ENCODE data around the gene LMX1B. TPM values are rescaled to one million over a fixed set of nuclear protein-coding genes. Genes with fewer than 3 reads are reported as not detected.

LMX1B gene
- total RNA-seq, 1 experiment from 2014 or later: 11.3 TPM

- Histone ChIP-seq H4K20me1 (ENCODE audit: insufficient read depth) (no peaks in the 10 kb centered on the region), H3K9me2 (ENCODE audit: insufficient read depth) (no peaks in the 10 kb centered on the region), H2AFZ (ENCODE audit: low read depth, low read length, poor library complexity, severe bottlenecking) (no peak overlapping the region), H3K36me3 (ENCODE audit: control insufficient read depth in 1 of 2, insufficient read depth in 2 of 2, low read length in 2 of 2) (no peaks in the 10 kb centered on the region), H3K4me2 (ENCODE audit: low read length) (no peak overlapping the region), H3K9me3 (ENCODE audit: control insufficient read depth in 1 of 2, insufficient read depth in 1 of 2, low read depth in 1 of 2, low read length in 2 of 2) (no peaks in the 10 kb centered on the region), H3K27me3 (ENCODE audit: insufficient read depth, low read length) (no peaks in the 10 kb centered on the region), H3K27ac (ENCODE audit: low read depth, low read length) (no peak overlapping the region), H3K9ac (ENCODE audit: low read length) (no peak overlapping the region), H3K79me2 (ENCODE audit: insufficient read depth, low read length) (no peaks in the 10 kb centered on the region), H3K4me1 (ENCODE audit: control insufficient read depth in 1 of 2, insufficient read depth in 2 of 2, low read length in 2 of 2) (peaks cover 0 to 19% of the 10 kb centered on the region in 2 experiments; a peak in 2 of 4 replicates), H3K4me3 (replicated peaks in 1 of 2; ENCODE audit: low read depth in 1 of 2, low read length in 2 of 2) (no peak overlapping the region)
- no peak for ATAC-seq
- DNase-seq (ENCODE audit: low read depth, low spot score): no peak
- RAD21 ChIA-PET (ENCODE audit: low non-redundant PET in 1 of 2, low total read pairs in 2 of 2, uncharacterized antibody in 2 of 2, unreplicated experiment in 2 of 2): no interaction called here
- intact Hi-C loops (cut with micrococcal nuclease): no loop called here
- POLR2A ChIA-PET: no interaction called here
- CTCF ChIA-PET: interaction anchor here (1.3 kb wide), 1 partner anchor 20 kb away, joined by 3 read pairs; no protein-coding TSS in a partner anchor
- BruUV-seq (replicated peaks): no TSS peak
- TF ChIP-seq EZH2phosphoT487 (IDR thresholded peaks at IDR 0.05; ENCODE audit: borderline replicate concordance) (no peak), POLR2AphosphoS5 (IDR thresholded peaks at IDR 0.05; ENCODE audit: low read depth, low read length) (no peak), TCF7L2 (IDR thresholded peaks at IDR 0.05; ENCODE audit: borderline replicate concordance, extremely low read depth, insufficient read depth, insufficient read length) (no peak), CBX3 (IDR thresholded peaks at IDR 0.05; ENCODE audit: low read depth) (no peak)
- TF ChIP-seq, protein P1, sequence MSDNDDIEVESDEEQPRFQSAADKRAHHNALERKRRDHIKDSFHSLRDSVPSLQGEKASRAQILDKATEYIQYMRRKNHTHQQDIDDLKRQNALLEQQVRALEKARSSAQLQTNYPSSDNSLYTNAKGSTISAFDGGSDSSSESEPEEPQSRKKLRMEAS (IDR thresholded peaks at IDR 0.05): no peak
Observed at GRCh38 chr9:126670270-126670669, 56.5 kb downstream of the LMX1B start.

GRCh38 chr9:126671381-126671831 lies 57.7 kb downstream of the LMX1B start:
- H3K27ac ChIP-seq (ENCODE audit: low read depth, low read length): no peak overlapping the region
- H3K4me1 ChIP-seq (ENCODE audit: control insufficient read depth in 1 of 2, insufficient read depth in 2 of 2, low read length in 2 of 2): peaks cover 0 to 18% of the 10 kb centered on the region in 2 experiments; a peak in 2 of 4 replicates
- H3K4me3 ChIP-seq (replicated peaks in 1 of 2; ENCODE audit: low read depth in 1 of 2, low read length in 2 of 2): no peak overlapping the region
- H3K9me2 ChIP-seq (ENCODE audit: insufficient read depth): no peaks in the 10 kb centered on the region
- no peak overlapping the region for H2AFZ ChIP-seq (ENCODE audit: low read depth, low read length, poor library complexity, severe bottlenecking)
- no TSS peak for BruUV-seq (replicated peaks)
- no peaks in the 10 kb centered on the region for H3K27me3 ChIP-seq (ENCODE audit: insufficient read depth, low read length)
- ATAC-seq (no peak), DNase-seq (ENCODE audit: low read depth, low spot score) (no peak)
- RAD21 ChIA-PET (ENCODE audit: low non-redundant PET in 1 of 2, low total read pairs in 2 of 2, uncharacterized antibody in 2 of 2, unreplicated experiment in 2 of 2): no interaction called here
- POLR2A ChIA-PET: no interaction called here
- H3K4me2 ChIP-seq (ENCODE audit: low read length): no peak overlapping the region
- no peak for TF ChIP-seq YY1 (IDR thresholded peaks at IDR 0.05; ENCODE audit: extremely low read depth, insufficient replicate concordance, low read depth, low read length)
- TF ChIP-seq, protein P1 (IDR thresholded peaks at IDR 0.05): no peak
- TF ChIP-seq ZBTB33 (IDR thresholded peaks at IDR 0.05; ENCODE audit: extremely low read depth, insufficient replicate concordance, low read length): no peak
- no peak for TF ChIP-seq RAD21 (IDR thresholded peaks at IDR 0.05; ENCODE audit: low read depth)
- no peak for TF ChIP-seq CTCF (IDR thresholded peaks at IDR 0.05 in 2 of 3, conservative IDR thresholded peaks at IDR 0.05 in 1 of 3; ENCODE audit: borderline replicate concordance in 1 of 3, insufficient read depth in 1 of 3, low read depth in 2 of 3, low read length in 2 of 3)
- TF ChIP-seq CEBPB (IDR thresholded peaks at IDR 0.05; ENCODE audit: low read depth): no peak
- TF ChIP-seq TCF7L2 (IDR thresholded peaks at IDR 0.05; ENCODE audit: borderline replicate concordance, extremely low read depth, insufficient read depth, insufficient read length): no peak
- TF ChIP-seq CBX3 (IDR thresholded peaks at IDR 0.05; ENCODE audit: low read depth): no peak
- no peak for TF ChIP-seq EZH2 (IDR thresholded peaks at IDR 0.05)
- TF ChIP-seq SRF (IDR thresholded peaks at IDR 0.05; ENCODE audit: low read depth): no peak
- TF ChIP-seq ATF3 (IDR thresholded peaks at IDR 0.05): no peak
- no peaks in the 10 kb centered on the region for H4K20me1 ChIP-seq (ENCODE audit: insufficient read depth)
- no peak overlapping the region for H3K9ac ChIP-seq (ENCODE audit: low read length)
- H3K36me3 ChIP-seq (ENCODE audit: control insufficient read depth in 1 of 2, insufficient read depth in 2 of 2, low read length in 2 of 2): no peaks in the 10 kb centered on the region
- no peaks in the 10 kb centered on the region for H3K79me2 ChIP-seq (ENCODE audit: insufficient read depth, low read length)
- intact Hi-C loops (cut with micrococcal nuclease): no loop called here
- CTCF ChIA-PET: interaction anchor here (1.2 to 1.3 kb wide), 2 partner anchors 18 to 19 kb away, joined by 3 read pairs; no protein-coding TSS in a partner anchor
- no peaks in the 10 kb centered on the region for H3K9me3 ChIP-seq (ENCODE audit: control insufficient read depth in 1 of 2, insufficient read depth in 1 of 2, low read depth in 1 of 2, low read length in 2 of 2)

Data from HCT116 (cell line).